ENCODE data around the gene PDK2.
A peak's percentile ranks its signal among the peaks of the same experiment; 100 is the strongest.

The PDK2 gene

GRCh38 chr17:50128441-50129352, 33.5 kb downstream of the PDK2 start:
- CTCF ChIA-PET, result interaction anchor here (1.4 to 3.9 kb wide), 4 partner anchors 10 to 35 kb away, joined by 5 to 19 read pairs (median 6); partner anchors contain the start of gene PDK2
- POLR2A ChIA-PET, result interaction anchor here (1.4 kb wide), 1 partner anchor 24 kb away, joined by 5 read pairs; no protein-coding TSS in a partner anchor
- no peak for DNase-seq (ENCODE audit: low read depth, low spot score)
- TF ChIP-seq CTCF (IDR thresholded peaks at IDR 0.05; ENCODE audit: insufficient read depth, low read length, missing control alignments), result no peak
- peak overlapping the region; percentile 67 for H3K4me3 ChIP-seq (ENCODE audit: low read depth, low read length)

DNA sequence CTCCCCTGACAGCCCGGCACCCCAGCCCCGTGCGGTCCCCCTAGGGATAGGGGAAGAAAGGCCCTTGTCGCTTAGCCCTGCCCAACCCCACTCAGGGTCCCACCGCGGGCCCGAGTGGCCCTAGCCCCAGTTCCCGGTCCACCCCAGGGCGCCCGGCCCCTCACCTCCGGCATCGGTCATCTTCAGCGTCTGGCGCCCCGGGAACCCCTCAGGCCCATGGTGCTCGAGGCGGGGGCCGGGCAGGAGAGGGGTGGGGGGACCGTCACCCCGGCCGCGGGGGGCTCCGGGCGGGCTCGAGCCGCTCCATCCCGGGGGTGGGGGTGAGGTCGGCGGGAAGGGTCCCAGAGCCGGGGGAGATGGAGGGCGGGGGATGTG, 34.2 kb downstream of the PDK2 start:
- no peak for TF ChIP-seq CTCF (IDR thresholded peaks at IDR 0.05; ENCODE audit: insufficient read depth, low read length, missing control alignments)
- H3K4me3 ChIP-seq (ENCODE audit: low read depth, low read length), result peak overlapping the region; percentile 67
- POLR2A ChIA-PET, result interaction anchor here (1.4 kb wide), 1 partner anchor 23 kb away, joined by 5 read pairs; no protein-coding TSS in a partner anchor
- CTCF ChIA-PET, result interaction anchor here (0.7 to 1.7 kb wide), 5 partner anchors 10 to 167 kb away, joined by 3 to 7 read pairs (median 4); no protein-coding TSS in a partner anchor
- DNase-seq (ENCODE audit: low read depth, low spot score), result no peak

DNA sequence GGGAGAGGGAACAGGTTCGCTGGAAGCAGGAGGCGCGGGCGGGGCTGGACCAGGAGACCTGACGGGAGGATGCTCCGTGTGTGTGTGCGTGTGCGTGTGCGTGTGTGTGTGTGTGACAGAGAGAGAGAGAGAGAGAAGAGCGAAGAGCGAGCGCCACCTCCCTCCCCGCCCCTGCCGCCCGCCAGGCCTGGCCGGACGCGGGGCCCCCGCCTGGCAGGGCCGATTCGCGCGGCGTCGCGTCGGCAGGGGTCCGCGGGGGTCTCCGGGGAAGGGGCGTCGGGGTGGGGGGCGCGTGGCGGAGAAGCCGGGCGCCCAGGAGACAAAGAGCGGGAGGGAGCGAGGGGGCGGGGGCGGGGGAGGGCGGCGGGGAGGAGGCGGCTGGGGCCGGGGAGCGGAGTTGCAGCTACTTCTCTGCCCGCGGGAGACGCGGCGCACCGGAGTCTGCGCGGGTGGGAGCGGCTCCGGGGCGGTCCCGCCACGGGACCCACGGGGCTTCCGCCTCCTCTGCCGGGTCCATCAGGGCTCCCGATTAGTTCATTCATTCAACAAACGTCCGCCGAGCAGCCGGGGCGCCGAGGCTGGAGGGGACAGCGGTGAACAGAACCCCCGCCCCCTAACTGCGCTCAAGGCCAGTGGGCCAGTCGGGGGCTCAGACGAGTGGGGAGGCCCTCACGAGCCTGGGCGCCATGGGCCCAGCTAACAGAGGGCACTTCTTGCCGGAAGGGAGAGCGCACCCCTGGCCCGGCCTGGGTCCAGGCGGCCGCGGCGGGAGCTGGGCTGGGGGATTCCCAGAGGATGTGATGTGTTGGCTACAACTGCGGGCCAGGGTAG, 34.8 kb downstream of the PDK2 start, which contains the start of gene SAMD14:
Gene SAMD14 (minus strand): TSS at position 433 of the 831 bp plus-strand sequence. CDS start 5,201 bp downstream, outside the sequence.
- peak within 1 kb of the TSS; percentile 67 for H3K4me3 ChIP-seq (ENCODE audit: low read depth, low read length)
- ChIA-PET CTCF (interaction anchor here (0.7 to 2.4 kb wide), 8 partner anchors 9 to 166 kb away, joined by 3 to 26 read pairs (median 4); no protein-coding TSS in a partner anchor), POLR2A (interaction anchor here (1.4 kb wide), 1 partner anchor 22 kb away, joined by 5 read pairs; no protein-coding TSS in a partner anchor)
- DNase-seq (ENCODE audit: low read depth, low spot score), result no peak
- TF ChIP-seq CTCF (IDR thresholded peaks at IDR 0.05; ENCODE audit: insufficient read depth, low read length, missing control alignments), result no peak

DNA sequence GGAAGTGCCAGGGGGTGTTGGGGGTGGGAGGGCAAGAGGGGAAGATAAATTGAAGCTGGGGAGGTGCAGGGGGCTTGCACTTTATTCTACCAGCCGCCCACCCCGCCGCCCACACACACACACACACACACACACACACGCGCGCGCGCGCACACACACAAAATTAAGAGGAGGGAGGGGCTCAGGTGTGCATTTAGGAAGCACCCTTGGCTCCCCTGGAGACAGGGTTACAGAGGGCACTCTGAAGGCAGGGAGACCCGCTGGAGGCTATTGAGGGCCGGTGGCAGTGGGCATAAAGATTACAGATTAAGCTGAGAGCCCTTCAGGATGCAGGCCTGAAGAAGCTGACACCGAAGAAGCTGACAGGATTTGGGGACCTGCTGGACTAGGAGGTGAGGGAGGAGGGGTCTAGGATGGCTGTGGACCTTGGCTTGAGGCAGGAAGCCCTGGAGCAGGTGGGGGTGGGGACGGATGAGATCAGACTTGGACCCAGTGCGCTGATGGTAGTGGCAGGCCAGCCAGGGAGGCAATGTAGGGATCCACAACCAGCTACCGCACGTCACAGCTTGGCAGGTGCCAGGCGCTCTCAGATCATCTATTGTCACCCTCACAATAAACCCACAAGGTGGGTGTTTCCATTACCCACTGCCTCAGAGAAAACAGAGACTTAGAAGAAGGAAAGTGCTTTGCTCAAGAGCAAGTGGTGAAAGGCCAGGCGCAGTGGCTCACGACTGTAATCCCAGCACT, 35.6 kb downstream of the PDK2 start:
- no peak for TF ChIP-seq CTCF (IDR thresholded peaks at IDR 0.05; ENCODE audit: insufficient read depth, low read length, missing control alignments)
- CTCF ChIA-PET, result interaction anchor here (0.9 to 2.4 kb wide), 7 partner anchors 9 to 165 kb away, joined by 3 to 26 read pairs (median 7); no protein-coding TSS in a partner anchor
- no peak for DNase-seq (ENCODE audit: low read depth, low spot score)
- POLR2A ChIA-PET, result no interaction called here
- peak overlapping the region; percentile 67 for H3K4me3 ChIP-seq (ENCODE audit: low read depth, low read length)

GRCh38 chr17:50132104-50132794, 37.1 kb downstream of the PDK2 start:
- CTCF ChIA-PET, result interaction anchor here (1.0 to 10.1 kb wide), 9 partner anchors 8 to 161 kb away, joined by 3 to 147 read pairs (median 8); no protein-coding TSS in a partner anchor
- POLR2A ChIA-PET, result interaction anchor here (0.9 kb wide), 1 partner anchor 14 kb away, joined by 3 read pairs; no protein-coding TSS in a partner anchor
- no peak for DNase-seq (ENCODE audit: low read depth, low spot score)
- no peak overlapping the region for H3K4me3 ChIP-seq (ENCODE audit: low read depth, low read length)
- no peak for TF ChIP-seq CTCF (IDR thresholded peaks at IDR 0.05; ENCODE audit: insufficient read depth, low read length, missing control alignments)

All from AG04449 (cell line).